Loucy (cell line): ENCODE measurements around the gene TBCEL.

Source experiments
- CTCF ChIP-seq: fragments of 200-600 bp; sonication (generic); conservative IDR thresholded peaks from 2 replicates; pipeline ENCODE4 v1.5.1; 2014; ENCODE audit warnings: mild to moderate bottlenecking, antibody characterized with exemption, low read length
- EZH2phosphoT487 ChIP-seq: fragments of 200-600 bp; IDR thresholded peaks from 2 replicates; pipeline ENCODE4 v1.6.1; 2018; ENCODE audit warnings: antibody characterized with exemption, mild to moderate bottlenecking, moderate library complexity, borderline replicate concordance

DNA sequence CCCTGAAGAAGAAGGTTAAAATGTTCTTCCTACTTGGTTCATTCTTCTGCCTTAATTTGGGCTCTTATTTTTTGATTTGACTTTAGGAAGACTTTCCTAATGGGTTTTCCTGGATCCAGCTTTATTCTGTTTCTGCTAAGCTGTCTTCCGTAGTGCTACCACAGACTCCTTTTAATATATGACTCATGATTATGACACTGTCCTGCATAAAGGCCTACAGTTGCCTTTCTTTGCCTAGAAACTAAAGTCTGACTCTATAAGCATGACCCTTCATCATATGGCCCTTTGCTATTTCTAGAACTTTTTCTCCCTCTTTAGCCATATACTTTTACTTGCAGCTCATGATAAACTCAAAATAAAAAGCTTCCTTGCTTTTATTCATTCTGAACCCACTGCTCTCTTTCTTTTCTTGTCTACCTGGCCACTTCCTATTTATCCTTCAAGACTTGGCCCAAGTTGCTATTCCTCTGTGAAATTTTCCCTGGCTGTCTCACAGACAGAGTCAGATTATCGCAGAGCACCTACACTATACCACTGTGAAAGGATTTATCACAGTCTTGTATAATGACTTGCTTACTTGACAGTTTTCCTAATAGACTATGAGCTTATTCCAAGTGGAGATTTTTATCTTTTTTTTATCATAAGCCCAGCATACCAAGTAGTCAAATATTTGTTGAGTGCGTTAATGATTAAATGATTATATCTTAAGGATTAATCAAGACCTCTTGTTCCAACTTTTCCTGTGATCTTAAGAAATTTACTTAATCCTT is 24.7 kb downstream of the TBCEL start:
- TF ChIP-seq CTCF (no peak), EZH2phosphoT487 (no peak)
